NCI-H1417 treated with DMSO at 0.1 percent for 48 hours (cell line): ENCODE measurements around the gene UGT3A2.

Source experiments
- DNase-seq: peaks from one replicate; lab custom pipeline; 2025; lab: John Stamatoyannopoulos, UW

Gene UGT3A2

DNA sequence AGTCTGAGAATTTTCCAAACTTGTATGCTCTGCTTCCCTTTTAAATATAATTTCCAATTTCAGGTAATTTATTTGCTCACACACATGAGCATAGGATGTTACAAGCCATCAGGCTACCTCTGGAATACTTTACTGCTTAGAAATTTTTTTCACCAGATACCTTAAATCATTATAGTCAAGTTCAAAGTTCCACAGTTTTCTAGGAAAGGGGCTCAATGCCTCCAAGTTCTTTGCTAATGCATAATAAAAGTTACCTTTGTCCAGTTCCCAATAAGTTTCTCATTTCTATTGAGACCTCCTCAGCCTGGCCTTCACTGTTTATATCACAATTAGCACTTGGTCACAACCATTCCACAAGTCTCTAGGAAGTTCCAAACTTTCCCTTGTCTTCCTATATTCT lies 59.3 kb downstream of the UGT3A2 start:
- no peak for DNase-seq

DNA sequence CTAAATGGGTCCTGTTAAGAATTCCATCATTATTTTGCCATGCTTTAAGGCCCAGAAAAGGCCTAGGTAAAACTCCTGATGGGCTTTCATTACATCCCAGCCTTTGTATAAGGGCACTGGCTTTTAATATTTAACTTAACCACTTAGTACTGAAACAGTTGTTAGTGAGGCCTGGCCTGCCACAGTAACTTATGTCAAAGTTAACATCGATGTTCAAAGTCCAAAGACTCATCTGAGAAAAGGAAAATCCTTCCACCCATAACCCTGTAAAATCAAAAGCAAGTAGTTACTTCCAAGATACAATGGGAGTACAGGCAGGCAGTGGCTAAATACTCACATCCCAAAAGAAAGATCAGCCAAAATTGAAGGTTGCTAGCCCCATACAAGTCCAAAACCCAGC lies 60.5 kb downstream of the UGT3A2 start:
- no peak for DNase-seq

DNA sequence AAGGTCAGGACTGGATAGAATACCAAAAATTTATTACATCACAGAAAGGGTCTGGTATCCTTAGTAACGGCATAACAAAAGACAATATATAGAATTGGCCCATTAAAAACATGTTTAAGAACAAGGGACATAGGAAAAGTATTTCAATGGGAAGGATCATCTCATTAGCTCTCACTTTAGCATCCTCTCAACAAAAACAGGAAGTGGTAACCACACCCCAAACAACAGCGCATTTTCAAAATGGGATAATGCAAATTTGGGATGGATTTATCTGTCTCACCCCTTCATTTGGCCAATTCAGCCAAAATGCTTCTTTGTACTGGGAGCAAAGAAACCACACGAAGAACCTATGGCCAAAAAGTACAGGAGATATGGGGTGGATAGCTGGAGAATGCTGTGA lies 65.7 kb downstream of the UGT3A2 start:
- no peak for DNase-seq

- no peak for DNase-seq
Measured at GRCh38 chr5:35999547-35999946, 67.1 kb downstream of the UGT3A2 start.

- DNase-seq, result no peak
Measured at GRCh38 chr5:35996076-35996475, 70.6 kb downstream of the UGT3A2 start.

DNA sequence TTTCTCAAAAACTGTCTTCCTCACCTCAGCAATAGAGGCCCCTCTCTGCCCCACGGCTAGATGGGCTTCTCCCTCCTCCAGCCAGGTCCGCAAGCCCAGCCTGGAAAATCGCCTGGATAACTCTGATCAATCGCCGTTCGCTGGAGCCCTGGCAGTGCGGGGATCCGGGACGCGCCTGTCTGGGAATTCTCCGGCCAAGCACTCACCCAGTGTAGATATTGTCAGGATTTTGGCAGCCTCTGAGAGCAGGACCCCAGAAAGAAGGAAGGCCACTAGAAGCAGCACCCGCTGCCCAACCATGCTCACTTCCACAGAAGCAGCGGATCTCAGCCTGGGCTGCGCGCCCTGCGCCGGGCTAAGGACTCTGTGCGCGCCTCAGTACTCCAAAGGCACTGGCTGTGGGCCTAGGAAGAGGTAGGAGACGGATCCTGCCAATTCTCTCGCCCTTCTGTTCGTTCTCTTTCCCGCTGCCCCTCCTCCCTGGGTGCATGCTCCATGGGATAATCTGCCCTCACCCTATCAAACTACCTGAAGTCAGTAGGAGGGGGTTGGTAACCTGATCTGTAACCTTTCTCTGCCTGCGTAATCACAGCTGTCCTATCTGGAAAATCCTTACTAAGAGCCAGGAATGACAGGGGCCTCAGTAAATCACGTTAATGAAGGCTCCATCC lies 75.6 kb downstream of the UGT3A2 start, which contains the start of gene UGT3A1:
UGT3A1 (minus strand) TSS at position 450 of the 671 bp plus-strand sequence; CDS start at position 300, 150 bp downstream.
- no peak for DNase-seq

DNA sequence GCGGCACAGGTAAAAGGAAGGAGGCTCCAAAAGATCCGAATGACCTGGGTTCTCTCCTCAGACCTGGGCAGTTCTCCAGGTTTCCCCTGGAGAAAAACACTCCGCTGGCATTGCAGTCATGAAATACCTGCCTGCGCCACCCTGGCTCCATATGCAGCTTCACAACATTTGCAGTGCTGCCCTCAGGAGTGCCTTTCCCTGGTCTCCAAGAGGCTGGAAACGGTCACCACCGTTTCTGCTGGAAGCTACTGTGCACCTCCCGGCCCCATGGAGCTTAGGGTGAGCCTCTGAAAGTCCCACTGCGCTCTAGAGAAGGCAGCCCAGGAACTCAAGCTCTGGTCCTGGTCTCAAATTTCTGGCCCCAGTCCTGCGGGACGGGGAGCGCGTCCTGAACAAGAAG lies 76.2 kb downstream of the UGT3A2 start:
- DNase-seq, result no peak

DNA sequence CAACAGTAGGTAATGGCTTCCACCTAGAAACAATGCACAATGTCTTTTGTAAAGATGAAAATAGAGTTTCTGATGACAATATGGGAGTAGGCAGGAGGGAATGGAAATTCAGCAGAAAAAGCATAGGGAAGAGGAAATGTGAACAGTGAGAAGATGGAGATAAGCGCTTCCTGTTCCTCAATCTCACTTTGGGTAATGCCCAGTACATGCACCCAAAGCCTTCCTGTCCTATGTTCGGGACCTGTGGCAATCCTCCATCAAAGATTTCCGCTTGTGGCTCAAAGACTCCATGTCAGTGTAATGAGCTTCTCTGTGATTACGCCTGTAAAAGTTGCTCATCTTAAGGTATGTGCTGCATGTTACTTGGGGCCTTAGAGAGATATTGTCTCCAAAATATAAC lies 78.2 kb downstream of the UGT3A2 start:
- no peak for DNase-seq

DNA sequence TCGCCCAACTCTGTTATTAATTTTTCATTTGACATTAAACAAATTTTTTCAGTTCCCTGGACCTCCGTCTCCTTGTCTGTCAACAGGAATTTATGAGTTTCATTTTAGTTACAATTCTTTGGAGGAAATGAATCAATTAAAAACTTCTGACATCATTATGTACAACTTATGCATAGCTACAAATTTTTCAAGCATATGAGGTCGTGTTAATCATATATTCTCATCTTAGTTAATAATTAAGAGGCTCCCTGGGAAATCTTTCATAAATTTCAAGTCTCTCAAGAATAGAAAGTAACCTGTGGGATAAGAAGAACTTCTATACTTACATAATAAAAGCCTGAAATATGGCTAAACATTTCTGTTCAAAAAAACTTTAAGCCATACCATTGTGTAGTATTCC lies 78.9 kb downstream of the UGT3A2 start:
- DNase-seq, result no peak
